HepG2 (cell line): Measurements from ENCODE around the gene OS9. TPM values are rescaled to one million over a fixed set of nuclear protein-coding genes. Genes with fewer than 3 reads are reported as not detected.

Source experiments
- ATAC-seq: fragments of 200-7000 bp; cut with Tn5 transposase; 3 replicates; pipeline ENCODE4 v1.9.1; 2020; ENCODE audit warnings: mild to moderate bottlenecking, moderate library complexity
- BruUV-seq: library from RNA; stranded (reverse); fragments of 400-500 nt; replicated peaks from 2 replicates; lab custom pipeline; 2021; lab: Mats Ljungman, UMichigan
- CTCF ChIA-PET: fragments of 300-600 bp; formaldehyde crosslinking; extraction: SDS; loops from one replicate; lab custom pipeline; 2021; ENCODE audit warnings: low total read pairs, inconsistent platforms, low intra/inter-chr PET ratio; lab: Yijun Ruan, JAX
- POLR2A ChIA-PET: fragments of 350-600 bp; sonication (Branson Sonifier 250); formaldehyde crosslinking; loops from one replicate; lab custom pipeline; 2020; ENCODE audit warnings: antibody characterized with exemption, inconsistent platforms; lab: Yijun Ruan, JAX
- DNase-seq: peaks from one replicate; pipeline ENCODE4 v3.0.0-alpha.2; 2015; ENCODE audit warnings: low spot score
- FAIRE-seq: peaks from 3 replicates; lab custom pipeline; 2011; peaks lifted over from hg19 to GRCh38; lab: Jason Lieb, UNC
- H2AFZ ChIP-seq: one replicate; pipeline ENCODE4 v1.6.1; 2011; ENCODE audit warnings: low read length, inconsistent platforms
- H3K27ac ChIP-seq: fragments of 300-600 bp; 3 replicates; pipeline ENCODE4 v1.8.0; 2011; ENCODE audit warnings: mixed run types, mild to moderate bottlenecking, mixed read lengths, low read length, inconsistent platforms; ENCODE audit not compliant: insufficient read depth; ENCODE audit errors: extremely low read length
- H3K27me3 ChIP-seq, 2 experiments: fragments of 200-600 bp in 1 of 2; 2 replicates in 1 of 2; 3 replicates in 1 of 2; pipeline versions ENCODE4 v1.6.0 to v1.8.0; 2011; ENCODE audit warnings: low read length in 2 of 2, mild to moderate bottlenecking in 2 of 2, moderate library complexity in 2 of 2, inconsistent platforms in 1 of 2; ENCODE audit not compliant: insufficient read depth in 2 of 2, control insufficient read depth in 1 of 2
- H3K36me3 ChIP-seq, 2 experiments: fragments of 200-600 bp in 1 of 2; replicated peaks in 1 of 2; 2 replicates in 1 of 2; 3 replicates in 1 of 2; pipeline versions ENCODE4 v1.5.1 to v1.8.0; 2011; ENCODE audit warnings: low read length in 2 of 2, inconsistent platforms in 1 of 2; ENCODE audit not compliant: insufficient read depth in 2 of 2, control insufficient read depth in 1 of 2
- H3K4me1 ChIP-seq: 2 replicates; pipeline ENCODE4 v1.5.1; 2012; ENCODE audit warnings: low read length, inconsistent platforms; ENCODE audit not compliant: insufficient read depth
- H3K4me2 ChIP-seq: 2 replicates; pipeline ENCODE4 v1.6.0; 2011; ENCODE audit warnings: low read depth, low read length, inconsistent platforms
- H3K4me3 ChIP-seq, 3 experiments: fragments of 200-600 bp in 1 of 3; sonication (generic), shearing (Covaris generic) in 1 of 3; replicated peaks in 1 of 3; 2 replicates each; pipeline ENCODE4 v1.5.1; 2011 to 2016; ENCODE audit warnings: low read length in 3 of 3, inconsistent platforms in 2 of 3, low read depth in 2 of 3, mild to moderate bottlenecking in 2 of 3, control low read depth in 1 of 3, mixed read lengths in 1 of 3; ENCODE audit not compliant: insufficient read depth in 1 of 3
- H3K79me2 ChIP-seq: one replicate; pipeline ENCODE4 v1.6.1; 2011; ENCODE audit warnings: low read length, inconsistent platforms; ENCODE audit not compliant: insufficient read depth
- H3K9ac ChIP-seq: 2 replicates; pipeline ENCODE4 v1.6.0; 2011; ENCODE audit warnings: mild to moderate bottlenecking, low read depth, low read length, inconsistent platforms; ENCODE audit not compliant: insufficient read depth
- H3K9me3 ChIP-seq: 2 replicates; pipeline ENCODE4 v1.5.1; 2012; ENCODE audit warnings: mild to moderate bottlenecking, low read length
- H4K20me1 ChIP-seq: 2 replicates; pipeline ENCODE4 v1.6.0; 2011; ENCODE audit warnings: inconsistent platforms, mild to moderate bottlenecking, low read length, moderate library complexity; ENCODE audit not compliant: insufficient read depth
- CHD4 ChIP-seq: fragments of 200-600 bp; sonication (generic); IDR thresholded peaks from 2 replicates; pipeline ENCODE4 v1.7.0; 2017; ENCODE audit warnings: mild to moderate bottlenecking, low read length, borderline replicate concordance
- ESRRA ChIP-seq: sonication (generic); formaldehyde crosslinking; IDR thresholded peaks from 2 replicates; pipeline ENCODE4 v1.5.1; 2020; ENCODE audit warnings: mild to moderate bottlenecking, low read depth, missing genetic modification reagents
- ISL2 ChIP-seq: sonication (generic); formaldehyde crosslinking; IDR thresholded peaks from 2 replicates; pipeline ENCODE4 v1.5.0; 2020; ENCODE audit warnings: missing genetic modification reagents
- ONECUT2 ChIP-seq: sonication (generic); formaldehyde crosslinking; IDR thresholded peaks from 2 replicates; pipeline ENCODE4 v1.4.0; 2020; ENCODE audit warnings: missing genetic modification reagents
- ZBTB20 ChIP-seq: sonication (generic); formaldehyde crosslinking; IDR thresholded peaks from 2 replicates; pipeline ENCODE4 v1.8.1; 2023; ENCODE audit warnings: missing genetic modification reagents, low read depth, mild to moderate bottlenecking, borderline replicate concordance
- WGBS: methylation state at CpG from one replicate; pipeline ENCODE4 v1.1.6; 2017; ENCODE audit warnings: low lambda C conversion rate; 5-methylcytosine and 5-hydroxymethylcytosine counted together
- in situ Hi-C: cut with HindIII; loops from 2 replicates; pipeline ENCODE4 v1.10.0; 2017; ENCODE audit warnings: low pct_unique_long_range_greater_than_20kb; ENCODE audit not compliant: extremely low pct_ligation_motif_present
- intact Hi-C: fragments of 100-400 bp; cut with micrococcal nuclease; formaldehyde crosslinking; loops from one replicate; pipeline ENCODE4 v1.10.0; 2022; ENCODE audit not compliant: unreplicated experiment
- polyA plus RNA-seq, 8 experiments: library from polyadenylated mRNA; depleted of rRNA in 3 of 8; stranded (reverse) in 7 of 8; unstranded in 1 of 8; fragments of >200 nt; fragmentation: Illumina TruSeq in 4 of 8; extraction: Trizol in 4 of 8; gene quantifications; 2 replicates each; pipeline versions ENCODE4 v1.2.1 to v1.2.3, GENCODE V29; 2011 to 2016; ENCODE audit warnings: low read depth in 4 of 8, missing spikeins in 1 of 8, mixed read lengths in 1 of 8; ENCODE audit not compliant: insufficient read depth in 1 of 8
- total RNA-seq, 5 experiments: library from RNA; depleted of rRNA; stranded (reverse); fragments of >200 nt; fragmentation: Illumina TruSeq; extraction: Trizol; gene quantifications; 2 replicates each; pipeline ENCODE4 v1.2.3, GENCODE V29; 2016; ENCODE audit warnings: low read depth in 1 of 5
- TF ChIP-seq, protein P1 (sequence below): sonication (generic); formaldehyde crosslinking; IDR thresholded peaks from 2 replicates; pipeline ENCODE4 v1.5.0; 2020; ENCODE audit warnings: mild to moderate bottlenecking, missing genetic modification reagents
- TF ChIP-seq, protein P2 (sequence below): sonication (generic); formaldehyde crosslinking; IDR thresholded peaks from 2 replicates; pipeline ENCODE4 v1.5.0; 2020; ENCODE audit warnings: missing genetic modification reagents
- TF ChIP-seq, protein P3 (sequence below): sonication (generic); formaldehyde crosslinking; IDR thresholded peaks from 2 replicates; pipeline ENCODE4 v1.4.0; 2020; ENCODE audit warnings: missing genetic modification reagents, borderline replicate concordance
- TF ChIP-seq, protein P4 (sequence below): sonication (generic); formaldehyde crosslinking; conservative IDR thresholded peaks from 2 replicates; pipeline ENCODE4 v1.8.1; 2023; ENCODE audit warnings: missing genetic modification reagents

The OS9 gene
- total and polyA plus RNA-seq, 2 of the 13 experiments (the other 11 are each of a cell fraction or from before 2014, with no cell fraction given), result 156 to 206 TPM

DNA sequence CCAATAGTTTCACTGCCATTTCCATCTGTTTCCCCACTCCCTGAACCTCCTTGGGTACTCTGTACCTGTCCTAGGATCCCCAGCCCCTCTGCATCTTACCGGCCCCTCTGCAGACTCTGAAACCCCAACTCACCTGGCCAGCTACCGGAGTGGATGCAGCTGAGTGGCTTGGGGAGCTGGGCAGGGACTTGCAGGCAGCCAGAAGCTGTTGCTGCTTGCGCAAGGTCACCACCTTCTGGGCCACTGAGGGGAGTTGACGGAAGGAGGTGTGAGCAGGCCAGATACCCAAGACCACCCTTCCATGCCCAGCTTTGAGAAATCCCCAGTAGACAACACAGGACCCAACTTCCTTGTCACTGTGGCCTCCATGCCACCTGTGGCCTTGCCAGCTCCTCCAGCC lies 38.3 kb downstream of the OS9 start (continued):
- TF ChIP-seq, protein P1, sequence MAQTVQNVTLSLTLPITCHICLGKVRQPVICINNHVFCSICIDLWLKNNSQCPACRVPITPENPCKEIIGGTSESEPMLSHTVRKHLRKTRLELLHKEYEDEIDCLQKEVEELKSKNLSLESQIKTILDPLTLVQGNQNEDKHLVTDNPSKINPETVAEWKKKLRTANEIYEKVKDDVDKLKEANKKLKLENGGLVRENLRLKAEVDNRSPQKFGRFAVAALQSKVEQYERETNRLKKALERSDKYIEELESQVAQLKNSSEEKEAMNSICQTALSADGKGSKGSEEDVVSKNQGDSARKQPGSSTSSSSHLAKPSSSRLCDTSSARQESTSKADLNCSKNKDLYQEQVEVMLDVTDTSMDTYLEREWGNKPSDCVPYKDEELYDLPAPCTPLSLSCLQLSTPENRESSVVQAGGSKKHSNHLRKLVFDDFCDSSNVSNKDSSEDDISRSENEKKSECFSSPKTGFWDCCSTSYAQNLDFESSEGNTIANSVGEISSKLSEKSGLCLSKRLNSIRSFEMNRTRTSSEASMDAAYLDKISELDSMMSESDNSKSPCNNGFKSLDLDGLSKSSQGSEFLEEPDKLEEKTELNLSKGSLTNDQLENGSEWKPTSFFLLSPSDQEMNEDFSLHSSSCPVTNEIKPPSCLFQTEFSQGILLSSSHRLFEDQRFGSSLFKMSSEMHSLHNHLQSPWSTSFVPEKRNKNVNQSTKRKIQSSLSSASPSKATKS, result no peak

DNA sequence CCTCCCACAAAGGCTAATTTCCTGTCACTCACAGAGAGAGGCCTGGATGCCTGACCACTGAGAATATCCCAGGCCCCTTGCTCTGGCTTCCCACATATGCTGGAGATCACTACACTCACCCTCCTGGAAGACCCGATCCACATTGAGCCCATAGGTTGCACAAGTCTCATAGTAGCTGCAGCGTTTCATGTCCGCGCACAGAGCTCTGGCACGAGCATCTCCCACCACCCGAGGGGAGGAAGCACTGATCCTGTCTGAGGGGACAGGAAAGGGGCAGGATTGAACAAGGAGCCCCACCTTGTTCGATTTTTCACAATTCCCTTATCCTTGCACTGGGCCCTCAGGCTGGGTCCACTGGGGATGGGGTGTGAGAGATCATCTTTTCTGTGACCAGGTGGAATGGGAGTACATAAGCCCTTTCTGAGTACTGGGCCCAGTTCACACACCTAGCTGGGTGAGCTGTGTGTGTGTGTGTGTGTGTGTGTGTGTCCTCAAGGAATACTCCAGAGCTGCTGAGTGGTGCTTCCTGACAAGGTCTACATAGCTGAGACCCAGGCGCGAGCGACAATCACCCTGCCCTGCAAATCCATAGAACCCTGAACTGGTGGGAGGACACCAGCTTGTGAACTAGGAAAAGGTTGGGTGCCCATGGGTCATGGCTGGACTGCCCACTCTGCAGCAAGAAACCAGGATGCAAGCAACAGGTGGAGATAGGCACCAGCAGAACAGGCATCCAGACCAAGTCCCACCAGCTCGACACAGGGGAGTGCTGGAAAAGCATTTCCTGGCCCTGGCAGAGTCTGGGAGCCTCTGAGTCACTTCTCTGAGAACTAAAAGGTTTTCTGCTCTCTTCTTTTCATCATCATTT lies 39.0 kb downstream of the OS9 start:
- DNase-seq (no peak), ATAC-seq (no peak), FAIRE-seq (no peak)
- in situ Hi-C loops, result no loop called here
- no peak overlapping the region for H2AFZ ChIP-seq
- no peaks in the 10 kb centered on the region for H3K9me3 ChIP-seq
- H3K4me1 ChIP-seq, result peaks cover 32% of the 10 kb centered on the region
- ChIA-PET CTCF (no interaction called here), POLR2A (no interaction called here)
- H3K4me2 ChIP-seq, result no peak overlapping the region
- BruUV-seq, result no TSS peak
- 25% methylated on average over 6 of the region's 11 CpGs for WGBS
- no peak overlapping the region for H3K9ac ChIP-seq
- H3K79me2 ChIP-seq, result no peaks in the 10 kb centered on the region
- H4K20me1 ChIP-seq, result no peaks in the 10 kb centered on the region
- no peaks in the 10 kb centered on the region for H3K36me3 ChIP-seq
- H3K27me3 ChIP-seq, result peaks cover 10 to 57% of the 10 kb centered on the region in 2 experiments
- intact Hi-C loops, result no loop called here
- H3K4me3 ChIP-seq, result no peak overlapping the region
- no peak overlapping the region for H3K27ac ChIP-seq
- TF ChIP-seq ONECUT2 (CRISPR knock-in tag) (no peak), CHD4 (no peak), ISL2 (CRISPR knock-in tag) (no peak), ESRRA (no peak), ZBTB20 (CRISPR knock-in tag) (no peak)
- TF ChIP-seq, protein P2, sequence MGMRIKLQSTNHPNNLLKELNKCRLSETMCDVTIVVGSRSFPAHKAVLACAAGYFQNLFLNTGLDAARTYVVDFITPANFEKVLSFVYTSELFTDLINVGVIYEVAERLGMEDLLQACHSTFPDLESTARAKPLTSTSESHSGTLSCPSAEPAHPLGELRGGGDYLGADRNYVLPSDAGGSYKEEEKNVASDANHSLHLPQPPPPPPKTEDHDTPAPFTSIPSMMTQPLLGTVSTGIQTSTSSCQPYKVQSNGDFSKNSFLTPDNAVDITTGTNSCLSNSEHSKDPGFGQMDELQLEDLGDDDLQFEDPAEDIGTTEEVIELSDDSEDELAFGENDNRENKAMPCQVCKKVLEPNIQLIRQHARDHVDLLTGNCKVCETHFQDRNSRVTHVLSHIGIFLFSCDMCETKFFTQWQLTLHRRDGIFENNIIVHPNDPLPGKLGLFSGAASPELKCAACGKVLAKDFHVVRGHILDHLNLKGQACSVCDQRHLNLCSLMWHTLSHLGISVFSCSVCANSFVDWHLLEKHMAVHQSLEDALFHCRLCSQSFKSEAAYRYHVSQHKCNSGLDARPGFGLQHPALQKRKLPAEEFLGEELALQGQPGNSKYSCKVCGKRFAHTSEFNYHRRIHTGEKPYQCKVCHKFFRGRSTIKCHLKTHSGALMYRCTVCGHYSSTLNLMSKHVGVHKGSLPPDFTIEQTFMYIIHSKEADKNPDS, result no peak
- TF ChIP-seq, protein P3, sequence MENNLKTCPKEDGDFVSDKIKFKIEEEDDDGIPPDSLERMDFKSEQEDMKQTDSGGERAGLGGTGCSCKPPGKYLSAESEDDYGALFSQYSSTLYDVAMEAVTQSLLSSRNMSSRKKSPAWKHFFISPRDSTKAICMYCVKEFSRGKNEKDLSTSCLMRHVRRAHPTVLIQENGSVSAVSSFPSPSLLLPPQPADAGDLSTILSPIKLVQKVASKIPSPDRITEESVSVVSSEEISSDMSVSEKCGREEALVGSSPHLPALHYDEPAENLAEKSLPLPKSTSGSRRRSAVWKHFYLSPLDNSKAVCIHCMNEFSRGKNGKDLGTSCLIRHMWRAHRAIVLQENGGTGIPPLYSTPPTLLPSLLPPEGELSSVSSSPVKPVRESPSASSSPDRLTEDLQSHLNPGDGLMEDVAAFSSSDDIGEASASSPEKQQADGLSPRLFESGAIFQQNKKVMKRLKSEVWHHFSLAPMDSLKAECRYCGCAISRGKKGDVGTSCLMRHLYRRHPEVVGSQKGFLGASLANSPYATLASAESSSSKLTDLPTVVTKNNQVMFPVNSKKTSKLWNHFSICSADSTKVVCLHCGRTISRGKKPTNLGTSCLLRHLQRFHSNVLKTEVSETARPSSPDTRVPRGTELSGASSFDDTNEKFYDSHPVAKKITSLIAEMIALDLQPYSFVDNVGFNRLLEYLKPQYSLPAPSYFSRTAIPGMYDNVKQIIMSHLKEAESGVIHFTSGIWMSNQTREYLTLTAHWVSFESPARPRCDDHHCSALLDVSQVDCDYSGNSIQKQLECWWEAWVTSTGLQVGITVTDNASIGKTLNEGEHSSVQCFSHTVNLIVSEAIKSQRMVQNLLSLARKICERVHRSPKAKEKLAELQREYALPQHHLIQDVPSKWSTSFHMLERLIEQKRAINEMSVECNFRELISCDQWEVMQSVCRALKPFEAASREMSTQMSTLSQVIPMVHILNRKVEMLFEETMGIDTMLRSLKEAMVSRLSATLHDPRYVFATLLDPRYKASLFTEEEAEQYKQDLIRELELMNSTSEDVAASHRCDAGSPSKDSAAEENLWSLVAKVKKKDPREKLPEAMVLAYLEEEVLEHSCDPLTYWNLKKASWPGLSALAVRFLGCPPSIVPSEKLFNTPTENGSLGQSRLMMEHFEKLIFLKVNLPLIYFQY, result no peak
- TF ChIP-seq, protein P4, sequence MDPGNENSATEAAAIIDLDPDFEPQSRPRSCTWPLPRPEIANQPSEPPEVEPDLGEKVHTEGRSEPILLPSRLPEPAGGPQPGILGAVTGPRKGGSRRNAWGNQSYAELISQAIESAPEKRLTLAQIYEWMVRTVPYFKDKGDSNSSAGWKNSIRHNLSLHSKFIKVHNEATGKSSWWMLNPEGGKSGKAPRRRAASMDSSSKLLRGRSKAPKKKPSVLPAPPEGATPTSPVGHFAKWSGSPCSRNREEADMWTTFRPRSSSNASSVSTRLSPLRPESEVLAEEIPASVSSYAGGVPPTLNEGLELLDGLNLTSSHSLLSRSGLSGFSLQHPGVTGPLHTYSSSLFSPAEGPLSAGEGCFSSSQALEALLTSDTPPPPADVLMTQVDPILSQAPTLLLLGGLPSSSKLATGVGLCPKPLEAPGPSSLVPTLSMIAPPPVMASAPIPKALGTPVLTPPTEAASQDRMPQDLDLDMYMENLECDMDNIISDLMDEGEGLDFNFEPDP (CRISPR knock-in tag), result no peak
